HG03354 (cell line): Measurements from ENCODE around the gene ASPDH.
A peak's percentile ranks its signal among the peaks of the same experiment; 100 is the strongest.

Experiments
- ATAC-seq: cut with Tn5 transposase; IDR thresholded peaks from one replicate; pipeline ENCODE4 v1.9.1; 2021; ENCODE audit warnings: mild to moderate bottlenecking; ENCODE audit not compliant: unreplicated experiment, poor library complexity, severe bottlenecking

Gene ASPDH

DNA sequence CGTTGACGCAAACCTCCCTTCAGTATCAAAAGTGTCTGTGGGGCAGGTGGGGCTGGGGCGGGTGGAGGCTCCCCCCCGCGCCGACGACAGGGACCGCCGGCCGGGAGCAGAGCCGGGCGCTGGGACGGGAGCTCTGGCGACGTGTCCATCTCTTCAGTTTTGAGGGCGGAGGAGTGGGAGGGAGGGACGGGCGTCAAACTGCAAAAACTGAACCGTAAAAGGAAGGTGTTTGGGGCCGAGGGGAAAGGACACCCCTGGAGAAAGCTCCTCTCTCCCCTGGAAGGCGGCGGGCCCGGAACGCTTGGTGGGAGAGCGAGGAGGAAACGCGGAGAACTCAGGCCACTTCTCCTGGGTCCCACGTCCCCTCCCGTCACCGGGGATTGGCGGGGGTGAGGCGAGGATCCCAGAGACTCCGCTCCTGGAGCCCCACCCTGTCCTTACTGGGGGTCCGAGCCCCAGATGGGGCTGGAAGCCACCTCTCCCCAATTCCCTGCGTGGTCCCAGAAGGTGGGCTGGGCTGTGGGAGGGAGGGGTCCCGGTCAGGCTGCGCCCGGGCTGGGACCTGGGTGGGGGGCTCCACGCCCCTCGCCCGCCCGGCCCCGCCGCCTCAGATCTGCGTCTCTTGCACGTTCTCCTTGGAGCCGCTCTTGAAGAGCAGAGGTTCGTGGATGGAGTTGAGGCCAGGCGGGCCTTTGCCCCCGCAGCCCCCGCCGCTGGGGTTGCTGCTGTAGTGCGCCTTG, 3.4 kb upstream of the ASPDH start:
- ATAC-seq, result no peak

DNA sequence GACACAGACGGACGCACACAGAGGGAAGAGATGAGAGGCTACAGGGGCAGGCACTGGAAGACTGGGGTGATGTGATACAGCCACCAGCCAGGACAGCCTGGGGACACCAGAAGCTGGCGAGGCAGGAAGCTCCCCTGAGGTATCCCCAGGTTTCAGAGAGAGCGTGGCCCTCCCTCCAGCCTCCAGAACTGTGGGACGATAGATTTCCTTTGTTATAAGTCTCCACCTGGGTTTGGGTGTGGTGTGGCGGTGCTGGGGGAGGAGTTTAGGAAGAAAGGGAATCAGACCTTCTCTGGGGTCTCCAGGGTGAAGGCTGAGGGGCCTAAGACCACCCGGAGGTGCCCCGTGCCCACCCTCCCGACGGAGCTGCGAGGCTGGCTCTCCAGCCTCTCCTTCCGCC, 2.7 kb upstream of the ASPDH start:
- no peak for ATAC-seq

DNA sequence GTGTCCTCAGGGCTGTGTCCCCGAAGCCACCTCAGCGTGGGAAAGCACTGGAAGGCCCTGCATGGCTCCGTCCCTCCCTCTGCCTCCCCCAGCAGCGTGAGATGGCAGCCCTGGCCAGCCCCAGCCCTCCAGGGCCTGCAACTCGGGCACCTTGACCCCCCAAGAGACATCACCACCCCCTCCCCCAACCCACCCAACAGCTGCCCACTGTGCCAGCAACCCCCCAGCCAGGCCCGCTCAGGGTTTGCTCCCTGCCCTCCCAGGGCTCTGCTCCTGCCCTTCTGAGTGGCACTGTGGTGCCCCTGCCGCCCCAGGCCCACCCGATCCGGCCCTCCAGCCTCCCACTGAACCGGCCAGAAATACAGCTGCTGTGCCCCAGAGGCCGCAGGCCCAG, 1.5 kb upstream of the ASPDH start:
- ATAC-seq, result no peak

DNA sequence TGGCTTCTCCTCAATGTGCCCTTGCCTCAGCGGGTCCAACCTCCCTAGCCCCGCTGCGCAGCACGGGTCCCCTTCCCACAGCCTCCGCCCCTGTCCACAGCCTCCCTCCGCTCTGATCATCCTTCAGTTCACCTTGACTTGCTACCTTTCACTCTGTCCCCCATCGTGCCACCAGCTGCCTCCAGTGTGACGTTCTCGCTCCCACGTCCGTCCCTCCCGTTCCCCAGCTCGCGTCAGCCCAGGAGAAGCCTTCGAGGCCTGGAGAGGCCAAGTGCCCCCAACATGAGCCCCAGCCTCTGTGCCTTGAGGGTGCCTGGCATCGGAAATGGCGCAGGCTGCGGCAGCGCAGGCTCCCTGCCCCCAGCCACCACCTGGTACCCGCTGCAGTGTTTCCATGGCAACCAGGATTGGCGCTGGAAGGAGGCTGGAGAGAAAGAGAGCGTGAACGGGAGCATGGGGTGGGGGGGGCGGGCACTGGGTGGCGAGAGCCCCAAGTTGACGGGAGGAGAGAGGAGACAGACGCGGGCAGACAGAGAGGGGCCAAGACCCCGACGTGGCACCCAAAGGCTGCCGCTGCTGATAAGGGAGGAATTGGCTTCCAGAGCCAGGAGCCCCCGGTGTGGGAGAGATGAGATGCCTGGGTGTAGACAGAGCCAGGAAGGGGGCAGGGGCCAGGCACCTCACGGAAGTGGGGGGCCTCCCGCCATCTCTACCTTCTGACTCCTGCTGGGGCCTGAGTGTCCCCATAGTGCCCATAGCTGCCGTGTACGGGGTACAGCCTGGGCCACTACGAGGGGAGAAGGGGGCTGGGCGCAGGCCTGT, 844 bp upstream of the ASPDH start:
- ATAC-seq, result no peak

DNA sequence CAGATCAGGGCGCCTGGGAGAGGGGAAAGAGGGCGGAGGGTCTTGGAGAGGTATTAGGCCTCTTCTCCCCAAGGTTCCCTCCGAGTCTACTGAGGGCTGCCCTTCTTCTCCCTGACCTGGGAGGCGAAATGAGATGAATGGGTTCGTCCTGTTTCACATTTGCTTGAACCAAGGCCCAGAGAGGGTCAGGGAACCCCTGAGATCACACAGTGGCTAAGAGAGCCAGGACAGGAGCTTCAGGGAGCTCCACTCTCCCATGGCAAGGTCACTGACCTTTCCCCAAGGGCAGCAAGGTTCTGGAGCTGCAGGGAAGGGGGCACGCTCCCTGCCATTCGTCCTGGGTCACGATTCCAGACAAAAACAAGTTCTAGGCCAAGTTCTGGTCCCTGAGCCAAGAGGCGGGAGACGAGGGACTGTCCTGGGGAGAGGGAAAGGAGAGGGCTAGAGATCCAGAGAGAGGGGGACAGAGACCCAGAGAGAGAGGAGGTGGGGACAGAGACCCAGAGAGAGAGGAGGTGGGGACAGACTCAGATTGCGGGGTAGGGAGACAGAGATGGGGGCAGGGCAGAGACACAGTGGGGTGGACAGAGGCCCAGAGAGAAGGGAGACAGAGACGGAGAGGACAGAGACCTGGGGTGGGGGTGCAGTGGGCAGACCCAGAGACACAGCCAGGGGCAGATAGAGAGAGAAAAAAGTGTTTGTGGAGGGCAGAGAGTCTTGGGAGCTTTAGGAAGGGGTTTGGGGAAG, 541 bp downstream of the ASPDH start:
- ATAC-seq, result no peak

DNA sequence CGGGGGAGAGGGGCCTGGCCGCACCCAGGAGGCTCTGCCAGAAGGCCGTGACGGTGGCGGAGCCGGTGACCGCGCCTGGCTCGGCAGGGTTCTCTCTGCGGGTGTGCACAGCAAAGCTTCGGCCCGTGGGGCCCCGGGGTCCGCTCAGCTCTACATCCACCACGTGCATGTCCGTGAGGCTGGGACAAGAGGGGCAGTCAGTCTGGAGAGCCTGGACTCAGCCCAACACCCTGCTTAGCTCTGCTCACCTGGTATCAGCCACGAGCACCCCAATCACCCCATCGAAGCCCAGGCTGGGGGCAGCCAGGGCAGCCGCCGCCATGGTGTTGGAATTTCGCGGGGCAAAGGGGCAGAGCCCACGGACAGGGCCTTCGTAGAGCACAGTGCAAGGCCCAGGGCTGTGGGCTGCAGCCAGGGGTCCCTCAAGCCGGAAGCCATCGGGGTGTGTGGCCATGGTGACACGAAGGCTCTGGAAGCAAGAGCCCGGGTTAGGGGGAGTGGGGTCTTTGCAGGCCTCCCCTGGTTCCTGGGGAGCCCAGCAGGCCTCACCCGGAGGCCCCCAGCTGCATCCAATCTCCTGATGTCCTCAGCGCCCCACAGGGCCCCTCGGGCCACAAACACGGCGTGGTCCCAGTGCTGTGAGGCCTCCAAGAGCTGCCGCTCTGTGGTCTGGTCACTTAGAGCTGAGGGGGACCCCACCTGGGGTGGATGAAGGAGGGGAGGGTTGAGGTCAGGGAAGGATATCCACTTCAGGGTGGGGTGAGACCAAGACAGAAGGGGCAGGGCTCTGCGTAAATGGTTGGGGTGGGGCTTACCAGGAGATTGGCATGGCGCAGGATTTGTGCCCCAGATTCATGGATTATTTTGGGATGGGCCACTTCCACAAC, 1.4 kb downstream of the ASPDH start:
- no peak for ATAC-seq

DNA sequence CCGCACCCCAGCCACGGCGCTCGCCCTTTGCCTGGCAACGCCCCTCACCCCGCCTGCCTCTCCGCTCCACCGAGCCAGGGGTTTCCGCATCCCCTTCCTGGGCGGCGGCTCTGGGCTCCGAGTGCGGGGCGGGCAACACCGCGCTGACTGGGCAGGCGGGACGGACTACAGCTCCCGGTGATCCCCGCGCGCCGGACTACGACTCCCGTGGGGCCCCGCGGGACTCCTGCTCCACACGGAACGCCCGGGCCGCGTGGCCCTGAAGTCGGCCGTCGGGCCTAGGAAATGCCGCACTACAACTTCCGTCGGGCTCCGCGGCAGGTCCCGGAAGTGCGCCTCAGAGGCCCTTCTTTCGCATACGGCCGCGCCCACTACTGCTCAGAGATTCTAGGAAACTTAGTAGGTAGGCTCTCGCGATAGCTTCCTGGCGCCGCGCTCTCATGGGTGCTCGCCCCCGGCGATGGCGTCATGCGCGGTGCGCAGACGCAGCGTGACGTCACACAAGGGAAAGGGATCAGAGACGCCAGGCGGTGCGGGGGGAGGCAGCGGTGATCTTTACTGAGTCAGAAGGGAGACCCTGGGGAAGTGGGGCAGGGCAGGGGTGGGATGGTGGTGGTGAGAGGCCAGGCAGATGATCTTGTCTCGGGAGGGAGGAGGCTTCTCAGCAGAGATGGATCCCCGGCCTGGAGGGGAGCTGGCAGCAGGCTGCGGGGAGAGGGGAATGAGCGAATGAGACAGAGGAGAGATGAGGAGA, 2.5 kb downstream of the ASPDH start, which contains the start of gene JOSD2:
JOSD2 (minus strand) TSS at position 123 of the 754 bp plus-strand sequence. CDS start 760 bp downstream, outside the sequence.
- peak; percentile 89 for ATAC-seq

DNA sequence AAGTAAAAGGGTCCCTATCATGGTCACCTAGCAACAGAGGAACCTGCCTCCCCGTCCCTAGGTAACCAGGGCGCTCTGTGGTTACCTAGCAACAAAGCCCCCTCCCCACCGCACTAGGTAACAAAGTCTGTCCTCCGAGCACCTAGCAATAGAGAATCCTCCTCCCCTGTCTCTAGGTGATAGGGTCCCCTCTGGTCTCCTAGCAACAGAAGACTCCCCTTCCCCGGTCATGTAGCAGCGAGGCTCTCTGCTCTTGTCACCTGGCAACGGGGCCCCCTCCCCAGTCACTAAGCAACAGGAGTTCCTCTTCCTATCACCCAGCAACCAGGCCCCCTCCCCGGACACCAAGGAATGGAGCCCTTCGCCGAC, 3.0 kb downstream of the ASPDH start:
- no peak for ATAC-seq

DNA sequence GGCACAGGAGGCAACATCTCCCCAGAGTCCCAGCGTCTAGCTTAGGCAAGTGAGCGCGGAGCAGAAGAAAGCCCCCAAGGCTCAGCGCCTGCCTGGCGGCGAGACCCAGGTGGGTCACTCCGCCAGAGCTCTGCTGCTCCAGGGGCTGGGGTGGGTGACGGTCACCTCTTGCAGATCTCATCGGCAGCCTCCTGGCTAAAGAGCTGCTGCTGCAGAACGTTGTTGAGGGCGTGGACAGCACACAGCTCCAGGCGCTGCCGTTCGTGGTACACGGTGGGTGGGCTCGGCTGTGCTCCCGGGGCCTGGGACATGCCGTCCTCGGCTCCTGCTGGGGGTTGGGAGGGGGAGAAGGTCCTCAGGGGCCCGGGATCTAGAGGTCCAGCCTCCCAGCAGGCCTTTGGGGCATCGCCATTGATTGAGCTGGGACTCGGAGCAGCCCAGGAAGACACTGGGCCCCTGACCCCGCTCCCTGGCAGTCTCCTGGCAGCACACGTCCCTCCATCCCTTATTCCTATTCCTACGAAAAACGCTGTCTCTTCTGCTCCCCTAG, 3.5 kb downstream of the ASPDH start:
- no peak for ATAC-seq

DNA sequence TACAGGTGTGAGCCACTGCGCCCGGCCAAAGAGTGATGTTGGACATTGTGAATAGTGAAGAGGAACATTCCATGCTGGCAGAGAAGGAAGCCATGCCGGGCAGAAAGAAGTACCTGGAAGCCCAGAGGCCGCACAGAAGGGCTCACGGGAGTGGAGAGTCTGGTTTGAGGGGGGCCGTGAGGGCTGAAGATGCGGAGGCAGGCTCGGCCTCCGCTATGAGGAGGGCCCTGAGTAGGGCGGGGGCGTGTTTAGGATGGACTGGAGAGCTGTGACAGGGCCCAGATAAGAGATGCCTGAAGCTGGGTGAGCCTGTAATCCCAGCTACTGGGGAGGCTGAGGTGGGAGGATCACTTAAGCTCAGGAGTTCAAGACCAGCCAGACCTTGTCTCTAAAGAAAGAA, 4.3 kb downstream of the ASPDH start:
- no peak for ATAC-seq

DNA sequence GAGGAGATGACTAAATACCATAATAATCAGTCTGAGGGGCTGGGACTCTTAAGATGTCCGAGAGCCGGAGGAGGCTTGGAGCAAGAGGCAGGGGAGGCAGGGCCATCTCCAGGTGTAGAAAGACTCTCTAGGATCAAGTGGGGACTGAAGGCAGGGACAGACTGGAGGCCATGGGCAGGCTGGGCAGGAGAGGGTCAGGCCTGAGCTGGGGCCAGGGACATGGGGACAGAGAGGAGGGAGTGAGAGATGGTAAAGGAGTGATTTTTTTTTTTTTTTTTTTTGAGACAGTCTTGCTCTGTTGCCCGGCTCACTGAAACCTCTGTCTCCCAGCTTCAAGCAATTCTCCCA, 4.9 kb downstream of the ASPDH start:
- no peak for ATAC-seq

DNA sequence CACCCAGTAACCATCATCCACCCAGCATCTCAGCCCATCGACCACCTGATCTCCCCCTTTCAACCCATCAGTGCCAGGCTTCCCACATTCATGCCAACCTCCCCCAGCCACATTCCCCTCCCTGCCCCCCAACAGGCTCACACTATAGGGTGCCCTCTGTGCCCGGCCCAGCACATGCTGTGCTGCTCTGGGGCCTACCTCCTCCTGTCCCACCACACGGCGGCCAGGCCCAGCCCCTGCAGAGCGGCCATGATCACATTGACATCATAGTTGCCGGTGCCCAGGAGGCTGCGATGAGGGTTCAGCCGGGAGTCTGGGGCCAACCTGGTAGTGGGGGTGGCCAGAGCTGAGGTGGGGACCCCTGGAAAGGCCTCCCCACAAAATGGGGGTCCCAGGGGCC, 6.3 kb downstream of the ASPDH start:
- no peak for ATAC-seq

DNA sequence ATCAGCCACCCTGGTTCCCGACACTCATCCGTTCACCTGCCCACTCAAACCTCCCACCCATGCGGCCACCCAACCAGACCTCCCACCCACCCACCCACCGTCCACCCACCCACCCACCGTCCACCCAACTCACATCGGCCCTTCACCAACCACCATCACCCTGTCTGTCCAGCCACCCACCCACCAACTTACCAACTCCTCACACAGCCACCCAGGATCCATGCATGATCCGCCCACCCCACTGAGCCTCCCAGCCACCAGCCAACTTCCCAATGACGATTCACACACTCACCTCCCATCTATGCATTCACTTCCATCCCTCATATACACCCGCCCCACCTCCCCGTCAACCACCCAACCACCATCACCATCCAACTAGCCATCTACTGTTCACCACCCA, 7.0 kb downstream of the ASPDH start:
- ATAC-seq, result no peak

DNA sequence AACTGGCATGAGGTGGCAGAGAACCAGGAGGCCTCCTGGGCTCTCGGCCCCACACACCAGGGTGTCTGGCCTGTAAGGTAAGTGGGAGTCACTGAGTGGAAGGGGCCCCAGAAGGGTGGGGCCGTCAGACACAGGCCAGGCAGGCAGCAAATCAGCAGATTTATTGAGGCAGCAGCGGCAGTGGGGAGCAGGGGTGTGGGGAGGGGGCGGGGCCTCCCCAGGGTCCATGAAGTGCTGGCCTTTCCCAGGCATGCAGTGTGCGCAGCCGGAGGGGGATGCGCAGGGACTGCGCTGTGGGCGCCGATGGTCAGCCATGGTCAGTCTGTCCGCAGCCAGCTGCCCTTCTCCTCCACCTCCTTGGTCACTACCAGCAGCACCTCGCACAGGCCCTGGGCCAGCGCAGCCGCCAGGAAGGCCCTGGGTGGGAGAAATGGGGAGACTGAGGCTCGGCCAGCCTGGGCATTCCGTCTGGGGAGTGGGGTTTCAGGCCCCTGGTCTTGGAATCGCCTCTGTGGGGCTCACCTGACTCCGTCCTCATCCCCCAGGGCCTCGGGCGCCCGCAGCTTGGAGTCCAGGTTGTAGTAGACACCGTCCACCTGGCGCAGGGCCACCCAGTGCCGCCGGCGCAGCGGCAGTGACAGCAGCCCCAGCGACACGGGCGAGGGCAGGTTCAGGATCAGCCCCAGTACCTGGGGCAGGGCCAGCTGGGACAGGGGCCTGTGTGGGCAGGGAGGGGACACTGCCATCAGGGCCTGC, 7.7 kb downstream of the ASPDH start:
- ATAC-seq, result no peak

DNA sequence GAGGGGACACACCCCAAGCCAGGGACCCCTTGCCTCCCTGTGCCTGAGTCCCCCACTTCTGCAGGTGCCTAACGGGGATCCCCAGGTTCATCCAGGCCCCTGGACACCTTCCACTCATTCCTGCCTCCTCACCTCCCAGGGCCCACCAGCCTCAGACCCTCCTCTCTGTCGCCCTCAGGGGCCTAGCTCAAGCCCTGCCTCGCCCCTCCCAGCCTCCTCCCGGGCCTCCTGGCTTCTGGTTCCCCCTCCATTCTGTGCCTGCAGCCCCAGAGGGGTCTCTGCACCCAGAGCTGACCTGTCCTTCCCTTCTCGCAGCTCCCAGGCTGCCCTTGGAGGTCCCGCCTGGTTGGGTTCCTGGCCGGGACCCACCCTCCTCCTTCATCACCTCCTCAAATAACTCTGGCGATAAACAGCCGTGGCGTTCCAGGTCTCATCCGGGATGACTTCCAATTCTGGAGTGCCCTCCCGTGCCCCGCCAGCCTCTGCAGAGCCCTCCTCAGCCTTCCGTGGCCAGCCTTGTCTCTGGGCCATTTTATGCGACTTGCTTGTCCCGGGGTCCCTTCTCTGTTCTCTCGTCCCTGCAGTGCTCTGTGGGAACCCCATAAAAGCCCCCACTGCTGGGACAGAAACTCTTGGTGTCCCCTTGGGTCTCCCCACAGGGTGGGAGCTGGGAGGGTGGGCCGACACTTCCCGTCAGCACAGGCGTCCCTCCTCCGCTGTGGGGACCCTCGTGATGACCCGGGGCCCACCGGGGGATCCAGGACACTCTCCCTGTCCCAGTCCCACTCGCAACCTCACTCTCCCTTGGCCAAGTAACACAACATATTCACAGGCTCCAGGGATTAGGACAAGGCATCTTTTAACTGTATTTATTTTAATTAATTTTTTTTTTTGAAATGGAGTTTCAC, 11.9 kb downstream of the ASPDH start:
- ATAC-seq, result no peak

DNA sequence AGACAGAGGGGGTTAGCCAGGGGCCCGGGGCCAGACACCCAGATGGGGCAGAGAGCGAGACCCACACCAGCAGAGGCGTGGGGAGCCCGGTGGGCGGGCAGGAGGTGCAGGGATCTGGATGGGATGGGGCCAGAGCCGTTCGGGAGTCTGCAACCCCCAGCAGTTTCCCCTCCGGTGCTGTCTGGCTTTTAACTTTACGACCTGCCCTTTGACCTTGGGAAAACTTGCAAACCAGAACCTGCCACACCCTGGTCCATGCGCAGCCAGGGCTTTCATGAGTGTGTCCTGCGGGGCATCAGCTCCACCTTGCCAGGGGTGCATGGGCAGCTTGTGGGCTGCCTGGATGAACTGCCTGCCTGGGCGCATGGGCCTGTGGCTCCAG, 12.5 kb downstream of the ASPDH start:
- ATAC-seq, result no peak

DNA sequence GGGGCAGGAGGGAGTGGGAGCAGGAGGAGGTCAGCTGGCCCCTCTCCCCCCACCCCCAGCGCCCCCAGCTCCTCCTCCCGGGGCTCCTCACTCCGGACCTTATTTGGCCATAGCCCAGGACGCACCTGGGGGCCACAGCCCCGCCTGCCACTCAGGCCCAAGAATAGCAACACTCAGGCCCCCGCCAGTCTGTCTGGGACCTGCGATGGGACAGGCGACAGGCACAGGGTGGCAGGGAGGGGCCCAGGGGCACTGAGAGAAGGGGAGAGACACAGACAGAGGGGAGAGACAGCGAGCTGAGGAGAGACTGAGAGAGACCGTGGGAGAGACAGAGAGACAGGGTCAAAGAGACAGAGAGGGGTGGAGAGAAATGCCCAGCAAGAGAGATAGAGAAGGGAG, 13.0 kb downstream of the ASPDH start:
- no peak for ATAC-seq
